WTC11 (cell line): ENCODE measurements around the gene SLC2A10. TPM values are rescaled to one million over a fixed set of nuclear protein-coding genes. Genes with fewer than 3 reads are reported as not detected.

Source experiments
- ATAC-seq: fragments of 200-7000 bp; cut with Tn5 transposase; 2 replicates; pipeline ENCODE4 v1.10.0; 2021; ENCODE audit warnings: mild to moderate bottlenecking, moderate library complexity
- CTCF ChIA-PET: fragments of 300-600 bp; sonication (Branson Sonifier 250); formaldehyde crosslinking; loops from one replicate; lab custom pipeline; 2021; ENCODE audit warnings: antibody characterized with exemption; lab: Charles Lee
- POLR2A ChIA-PET: fragments of 350-600 bp; sonication (Branson Sonifier 250); formaldehyde crosslinking; loops from one replicate; lab custom pipeline; 2021; ENCODE audit warnings: antibody characterized with exemption; lab: Charles Lee
- DNase-seq: peaks from one replicate; pipeline ENCODE4 v3.0.0; 2021; ENCODE audit warnings: low spot score
- H3K27ac Mint-ChIP-seq: 2 replicates; pipeline ENCODE4 v1.8.0; 2021; ENCODE audit warnings: mixed read lengths
- H3K27me3 Mint-ChIP-seq: 2 replicates; pipeline ENCODE4 v1.8.0; 2021; ENCODE audit warnings: low read depth, mild to moderate bottlenecking, moderate library complexity, mixed read lengths
- H3K36me3 Mint-ChIP-seq: 2 replicates; pipeline ENCODE4 v1.8.0; 2021; ENCODE audit warnings: mixed read lengths
- H3K4me1 Mint-ChIP-seq: 2 replicates; pipeline ENCODE4 v1.8.0; 2022; ENCODE audit warnings: mixed read lengths
- H3K4me3 Mint-ChIP-seq: 2 replicates; pipeline ENCODE4 v1.8.0; 2021; ENCODE audit warnings: mild to moderate bottlenecking, moderate library complexity, mixed read lengths
- H3K9me3 Mint-ChIP-seq: 2 replicates; pipeline ENCODE4 v1.8.0; 2021; ENCODE audit warnings: mixed read lengths
- CBFB ChIP-seq: sonication (generic); formaldehyde crosslinking; IDR thresholded peaks from 2 replicates; pipeline ENCODE4 v1.8.1; 2022; ENCODE audit warnings: mild to moderate bottlenecking, low read depth, missing genetic modification reagents
- CREM ChIP-seq: sonication (generic); formaldehyde crosslinking; IDR thresholded peaks from 2 replicates; pipeline ENCODE4 v1.8.1; 2022; ENCODE audit warnings: mild to moderate bottlenecking, missing genetic modification reagents, moderate library complexity
- CTCF ChIP-seq: fragments of 200-600 bp; IDR thresholded peaks from 2 replicates; pipeline ENCODE4 v1.8.0; 2022; ENCODE audit warnings: antibody characterized with exemption
- FOXP1 ChIP-seq: sonication (generic); formaldehyde crosslinking; IDR thresholded peaks from 2 replicates; pipeline ENCODE4 v1.8.0; 2022; ENCODE audit warnings: missing genetic modification reagents, mild to moderate bottlenecking, moderate library complexity, borderline replicate concordance
- IRF2 ChIP-seq: sonication (generic); formaldehyde crosslinking; IDR thresholded peaks from 2 replicates; pipeline ENCODE4 v1.8.0; 2022; ENCODE audit warnings: low read depth, missing genetic modification reagents, borderline replicate concordance
- JUN ChIP-seq: sonication (generic); formaldehyde crosslinking; IDR thresholded peaks from 2 replicates; pipeline ENCODE4 v1.8.0; 2023; ENCODE audit warnings: mild to moderate bottlenecking, missing genetic modification reagents
- KAT7 ChIP-seq: sonication (generic); formaldehyde crosslinking; IDR thresholded peaks from 2 replicates; pipeline ENCODE4 v1.8.1; 2023; ENCODE audit warnings: missing genetic modification reagents, mild to moderate bottlenecking, borderline replicate concordance
- MLX ChIP-seq: sonication (generic); formaldehyde crosslinking; IDR thresholded peaks from 2 replicates; pipeline ENCODE4 v1.8.1; 2023; ENCODE audit warnings: mild to moderate bottlenecking, missing genetic modification reagents, moderate library complexity
- MXD4 ChIP-seq: fragments of 250-450 bp; sonication (Bioruptor Pico); IDR thresholded peaks from 2 replicates; pipeline ENCODE4 v1.8.0; 2021; ENCODE audit warnings: mild to moderate bottlenecking, moderate library complexity, borderline replicate concordance
- NFATC4 ChIP-seq: fragments of 250-450 bp; sonication (Bioruptor Pico); IDR thresholded peaks from 2 replicates; pipeline ENCODE4 v1.9.0; 2021; ENCODE audit warnings: mild to moderate bottlenecking
- NFE2L1 ChIP-seq: sonication (generic); formaldehyde crosslinking; IDR thresholded peaks from 2 replicates; pipeline ENCODE4 v1.8.1; 2023; ENCODE audit warnings: missing genetic modification reagents
- NR2C2 ChIP-seq: sonication (generic); formaldehyde crosslinking; IDR thresholded peaks from 2 replicates; pipeline ENCODE4 v1.8.0; 2022; ENCODE audit warnings: mild to moderate bottlenecking, missing genetic modification reagents
- NR3C1 ChIP-seq: sonication (generic); formaldehyde crosslinking; conservative IDR thresholded peaks from 2 replicates; pipeline ENCODE4 v1.8.1; 2023; ENCODE audit warnings: low read depth, mild to moderate bottlenecking, missing genetic modification reagents
- PRDM15 ChIP-seq: sonication (generic); formaldehyde crosslinking; IDR thresholded peaks from 2 replicates; pipeline ENCODE4 v1.8.0; 2022; ENCODE audit warnings: missing genetic modification reagents
- RORB ChIP-seq: fragments of 250-450 bp; sonication (Bioruptor Pico); IDR thresholded peaks from 2 replicates; pipeline ENCODE4 v1.9.0; 2021; ENCODE audit warnings: mild to moderate bottlenecking
- SMAD3 ChIP-seq: sonication (generic); formaldehyde crosslinking; IDR thresholded peaks from 2 replicates; pipeline ENCODE4 v1.8.0; 2022; ENCODE audit warnings: missing genetic modification reagents, mild to moderate bottlenecking, borderline replicate concordance
- SOX15 ChIP-seq: fragments of 250-450 bp; sonication (Bioruptor Pico); IDR thresholded peaks from 2 replicates; pipeline ENCODE4 v1.9.0; 2021; ENCODE audit warnings: mild to moderate bottlenecking
- STAT6 ChIP-seq: sonication (generic); formaldehyde crosslinking; conservative IDR thresholded peaks from 2 replicates; pipeline ENCODE4 v1.8.1; 2023; ENCODE audit warnings: mild to moderate bottlenecking, low read depth, missing genetic modification reagents, moderate library complexity
- ZBTB43 ChIP-seq: sonication (generic); formaldehyde crosslinking; IDR thresholded peaks from 2 replicates; pipeline ENCODE4 v1.8.1; 2023; ENCODE audit warnings: mild to moderate bottlenecking, missing genetic modification reagents
- ZNF232 ChIP-seq: sonication (generic); formaldehyde crosslinking; IDR thresholded peaks from 2 replicates; pipeline ENCODE4 v1.8.0; 2022; ENCODE audit warnings: mild to moderate bottlenecking, missing genetic modification reagents
- ZNF263 ChIP-seq: sonication (generic); formaldehyde crosslinking; IDR thresholded peaks from 2 replicates; pipeline ENCODE4 v1.8.1; 2022; ENCODE audit warnings: low read depth, mild to moderate bottlenecking, moderate library complexity, missing genetic modification reagents
- ZNF317 ChIP-seq: sonication (generic); formaldehyde crosslinking; IDR thresholded peaks from 2 replicates; pipeline ENCODE4 v1.8.1; 2023; ENCODE audit warnings: low read depth, mild to moderate bottlenecking, moderate library complexity, missing genetic modification reagents, borderline replicate concordance
- total RNA-seq: library from RNA; stranded (reverse); gene quantifications from 3 replicates; pipeline ENCODE4 v1.2.3, GENCODE V29; 2021

SLC2A10 gene
- total RNA-seq, 1 experiment from 2014 or later: 8.0 TPM

- DNase-seq (no peak), ATAC-seq (no peak)
- POLR2A ChIA-PET: no interaction called here
- Mint-ChIP-seq H3K36me3 (peaks cover 13% of the 10 kb centered on the region), H3K27ac (peak overlapping the region; percentile 90), H3K4me1 (peaks cover 33% of the 10 kb centered on the region), H3K4me3 (peak overlapping the region; percentile 96), H3K27me3 (no peaks in the 10 kb centered on the region), H3K9me3 (no peaks in the 10 kb centered on the region)
- CTCF ChIA-PET: interaction anchor here (0.6 to 1.1 kb wide), 3 partner anchors 11 to 169 kb away, joined by 3 read pairs; no protein-coding TSS in a partner anchor
- TF ChIP-seq ZNF317 (CRISPR knock-in tag) (no peak), NFE2L1 (CRISPR knock-in tag) (no peak), NFATC4 (CRISPR knock-in tag) (no peak), MLX (no peak)
Measured at GRCh38 chr20:46690219-46691106, 19.0 kb upstream of the SLC2A10 start.

GRCh38 chr20:46691196-46691595 lies 18.3 kb upstream of the SLC2A10 start:
- H3K27ac Mint-ChIP-seq: no peak overlapping the region
- H3K9me3 Mint-ChIP-seq: no peaks in the 10 kb centered on the region
- no peak overlapping the region for H3K4me3 Mint-ChIP-seq
- ChIA-PET CTCF (no interaction called here), POLR2A (no interaction called here)
- peaks cover 28% of the 10 kb centered on the region for H3K4me1 Mint-ChIP-seq
- ATAC-seq: no peak
- H3K27me3 Mint-ChIP-seq: no peaks in the 10 kb centered on the region; the same call in 1 of the 2 replicates
- DNase-seq: no peak
- H3K36me3 Mint-ChIP-seq: peaks cover 7% of the 10 kb centered on the region
- TF ChIP-seq FOXP1 (CRISPR knock-in tag) (no peak), ZNF263 (no peak), MLX (no peak), JUN (no peak), KAT7 (CRISPR knock-in tag) (no peak), NFE2L1 (CRISPR knock-in tag) (no peak), SMAD3 (no peak), IRF2 (no peak), ZBTB43 (CRISPR knock-in tag) (no peak), NR2C2 (CRISPR knock-in tag) (no peak), STAT6 (CRISPR knock-in tag) (no peak), SOX15 (CRISPR knock-in tag) (no peak), ZNF232 (CRISPR knock-in tag) (no peak), CTCF (no peak), PRDM15 (no peak), CBFB (CRISPR knock-in tag) (no peak), CREM (CRISPR knock-in tag) (no peak), RORB (CRISPR knock-in tag) (no peak), NR3C1 (CRISPR knock-in tag) (no peak), MXD4 (CRISPR knock-in tag) (no peak)
